ENCODE results near the gene NID1.

DNA sequence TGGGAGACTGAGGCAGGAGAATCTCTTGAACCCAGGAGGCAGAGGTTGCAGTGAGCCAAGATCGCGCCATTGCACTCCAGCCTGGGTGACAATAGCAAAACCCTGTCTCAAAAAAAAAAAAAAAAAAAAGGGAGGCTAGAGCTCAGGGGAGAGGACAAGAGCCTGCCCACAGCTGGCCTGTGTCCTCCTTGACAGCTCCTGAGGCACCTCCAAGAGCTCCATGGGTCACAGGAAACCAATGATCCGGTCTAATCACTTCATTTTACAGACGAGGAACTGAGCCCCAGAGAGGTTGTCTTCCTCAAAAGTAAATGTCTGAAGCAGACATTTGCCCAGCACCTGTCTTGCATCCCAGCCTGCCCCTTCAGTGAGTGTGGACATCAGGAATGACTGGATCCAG lies 49.4 kb downstream of the NID1 start:
- TF ChIP-seq POLR2A (IDR thresholded peaks at IDR 0.05; ENCODE audit: low read depth, low read length) (no peak), RCOR1 (IDR thresholded peaks at IDR 0.05; ENCODE audit: insufficient replicate concordance, low read length) (no peak), MAZ (IDR thresholded peaks at IDR 0.05; ENCODE audit: borderline replicate concordance, low read depth, low read length) (no peak), CTCF (conservative IDR thresholded peaks at IDR 0.05; ENCODE audit: low read depth, low read length) (no peak), NFE2L2 (IDR thresholded peaks at IDR 0.05; ENCODE audit: low read depth, low read length) (no peak), ELK1 (IDR thresholded peaks at IDR 0.05; ENCODE audit: borderline replicate concordance, low read depth, low read length) (no peak), MXI1 (IDR thresholded peaks at IDR 0.05; ENCODE audit: borderline replicate concordance, low read depth, low read length) (no peak), RFX5 (IDR thresholded peaks at IDR 0.05; ENCODE audit: low read depth, low read length) (no peak), FOS (IDR thresholded peaks at IDR 0.05; ENCODE audit: low read depth, low read length) (no peak)
